NCI-H1436 (cell line): ENCODE measurements around the gene ZNF513.
"Not testable (repeated sequence)": the region's sequence is repeated elsewhere in the genome, so short reads cannot be mapped to it uniquely, and the experiment has no call there.

Experiments used
- DNase-seq: peaks from one replicate; lab custom pipeline; 2025; lab: John Stamatoyannopoulos, UW

Gene ZNF513

GRCh38 chr2:27380626-27381545 lies at the start of gene ZNF513:
Gene ZNF513, minus strand, starts transcription at chr2:27380734. Its CDS starts 208 bp downstream, at chr2:27380526.
- DNase-seq: peak; percentile 94

- peak; percentile 51 for DNase-seq
Measured at GRCh38 chr2:27428978-27429541, 48.5 kb upstream of the ZNF513 start.

- peak; percentile 86 for DNase-seq
Measured at GRCh38 chr2:27428213-27428977, 47.9 kb upstream of the ZNF513 start, which contains the start of gene NRBP1. Gene NRBP1, plus strand, starts transcription at chr2:27428631. Its CDS starts 4,643 bp downstream, at chr2:27433274.

GRCh38 chr2:27427863-27428212 lies 47.3 kb upstream of the ZNF513 start:
- DNase-seq: no peak

- not testable (repeated sequence) for DNase-seq
Measured at GRCh38 chr2:27425039-27425438, 44.5 kb upstream of the ZNF513 start.

- DNase-seq: no peak
Measured at GRCh38 chr2:27422958-27423357, 42.4 kb upstream of the ZNF513 start.

GRCh38 chr2:27421660-27422250 lies 41.2 kb upstream of the ZNF513 start:
- no peak for DNase-seq

GRCh38 chr2:27420996-27421395 lies 40.5 kb upstream of the ZNF513 start:
- DNase-seq: no peak

- DNase-seq: no peak
Measured at GRCh38 chr2:27416151-27416550, 35.6 kb upstream of the ZNF513 start.

GRCh38 chr2:27412419-27413152 lies 32.1 kb upstream of the ZNF513 start:
- DNase-seq: no peak

- peak; percentile 92 for DNase-seq
Measured at GRCh38 chr2:27409321-27410073, 29.0 kb upstream of the ZNF513 start, which contains the start of gene PPM1G. Gene PPM1G, minus strand, starts transcription at chr2:27409591. Its CDS starts 169 bp downstream, at chr2:27409422.

GRCh38 chr2:27408601-27409320 lies 28.2 kb upstream of the ZNF513 start:
- DNase-seq: no peak

- peak; percentile 79 for DNase-seq
Measured at GRCh38 chr2:27407798-27408491, 27.4 kb upstream of the ZNF513 start.

GRCh38 chr2:27400348-27401135 lies 20.0 kb upstream of the ZNF513 start:
- no peak for DNase-seq

GRCh38 chr2:27398962-27399361 lies 18.4 kb upstream of the ZNF513 start:
- no peak for DNase-seq

- DNase-seq: no peak
Measured at GRCh38 chr2:27393225-27393624, 12.7 kb upstream of the ZNF513 start.

- DNase-seq: no peak
Measured at GRCh38 chr2:27390822-27391679, 10.5 kb upstream of the ZNF513 start.
